NCI-H2107 treated with DMSO at 0.1 percent for 48 hours (cell line): ENCODE data around the gene BCAS1.

ENCODE experiments used
- DNase-seq: peaks from one replicate; lab custom pipeline; 2025; ENCODE audit not compliant: unreplicated experiment; lab: John Stamatoyannopoulos, UW

The BCAS1 gene

GRCh38 chr20:54103762-54104600 lies 33.6 kb upstream of the BCAS1 start:
- DNase-seq, result no peak

GRCh38 chr20:54103067-54103761 lies 32.8 kb upstream of the BCAS1 start:
- DNase-seq, result peak; percentile 36

GRCh38 chr20:54102543-54102942 lies 32.1 kb upstream of the BCAS1 start:
- DNase-seq, result no peak

GRCh38 chr20:54100563-54100962 lies 30.2 kb upstream of the BCAS1 start:
- DNase-seq, result no peak

GRCh38 chr20:54099894-54100293 lies 29.5 kb upstream of the BCAS1 start:
- DNase-seq, result no peak

- DNase-seq, result no peak
These were observed 27.7 kb upstream of the BCAS1 start for GRCh38 chr20:54098047-54098446.

- DNase-seq, result no peak
These were observed 26.8 kb upstream of the BCAS1 start for GRCh38 chr20:54097236-54097529.

GRCh38 chr20:54095824-54096223 lies 25.4 kb upstream of the BCAS1 start:
- DNase-seq, result no peak

GRCh38 chr20:54094268-54094580 lies 23.8 kb upstream of the BCAS1 start:
- DNase-seq, result no peak

GRCh38 chr20:54093423-54094267 lies 23.3 kb upstream of the BCAS1 start:
- DNase-seq, result no peak

- no peak for DNase-seq
These were observed 21.6 kb upstream of the BCAS1 start for GRCh38 chr20:54092021-54092420.

GRCh38 chr20:54091120-54091480 lies 20.7 kb upstream of the BCAS1 start:
- DNase-seq, result no peak

GRCh38 chr20:54090230-54091119 lies 20.1 kb upstream of the BCAS1 start:
- no peak for DNase-seq

- DNase-seq, result no peak
These were observed 18.0 kb upstream of the BCAS1 start for GRCh38 chr20:54088430-54088829.

- DNase-seq, result no peak
These were observed 16.2 kb upstream of the BCAS1 start for GRCh38 chr20:54086507-54087039.

GRCh38 chr20:54085910-54086309 lies 15.5 kb upstream of the BCAS1 start:
- no peak for DNase-seq

GRCh38 chr20:54085425-54085824 lies 15.0 kb upstream of the BCAS1 start:
- no peak for DNase-seq

GRCh38 chr20:54084727-54085388 lies 14.5 kb upstream of the BCAS1 start:
- DNase-seq, result no peak

- DNase-seq, result no peak
These were observed 13.8 kb upstream of the BCAS1 start for GRCh38 chr20:54084193-54084592.

GRCh38 chr20:54083459-54083858 lies 13.1 kb upstream of the BCAS1 start:
- no peak for DNase-seq
